Liver (tissue), 9 donors: ENCODE measurements around the gene ZDHHC11. TPM values are rescaled to one million over a fixed set of nuclear protein-coding genes. Genes with fewer than 3 reads are reported as not detected.
"Not testable (repeated sequence)": the region's sequence is repeated elsewhere in the genome, so short reads cannot be mapped to it uniquely, and the experiment has no call there.

Source experiments
- DNase-seq: peaks from one replicate; pipeline ENCODE4 v3.0.0-alpha.2; 2017; ENCODE audit warnings: low spot score
- H3K27ac ChIP-seq, 2 donors: one replicate each; pipeline ENCODE4 v1.7.0; 2013; ENCODE audit warnings: inconsistent platforms in 2 of 2, low read length in 2 of 2, control low read depth in 1 of 2, low read depth in 1 of 2, mild to moderate bottlenecking in 1 of 2
- H3K27me3 ChIP-seq, 4 donors: one replicate each; pipeline versions ENCODE4 v1.6.1 to v1.7.0; 2013; ENCODE audit warnings: low read length in 3 of 4, inconsistent platforms in 1 of 4, mild to moderate bottlenecking in 1 of 4, moderate library complexity in 1 of 4; ENCODE audit not compliant: control insufficient read depth in 4 of 4, insufficient read depth in 4 of 4
- H3K36me3 ChIP-seq, 4 donors: one replicate each; pipeline versions ENCODE4 v1.6.1 to v1.7.0; 2013; ENCODE audit warnings: low read length in 3 of 4, mild to moderate bottlenecking in 3 of 4, low read depth in 1 of 4, moderate library complexity in 1 of 4; ENCODE audit not compliant: control insufficient read depth in 4 of 4, insufficient read depth in 3 of 4
- H3K4me1 ChIP-seq, 4 donors: one replicate each; pipeline versions ENCODE4 v1.6.1 to v1.7.0; 2013; ENCODE audit warnings: low read length in 3 of 4, mild to moderate bottlenecking in 3 of 4, moderate library complexity in 1 of 4; ENCODE audit not compliant: control insufficient read depth in 4 of 4, insufficient read depth in 4 of 4
- H3K4me3 ChIP-seq, 3 donors: one replicate each; pipeline versions ENCODE4 v1.6.1 to v1.7.0; 2013; ENCODE audit warnings: low read length in 3 of 3, control low read depth in 1 of 3, low read depth in 1 of 3, mild to moderate bottlenecking in 1 of 3
- H3K9ac ChIP-seq, 2 donors: one replicate each; pipeline ENCODE4 v1.7.0; 2013; ENCODE audit warnings: low read length in 2 of 2, mild to moderate bottlenecking in 2 of 2, moderate library complexity in 2 of 2, control low read depth in 1 of 2, low read depth in 1 of 2
- H3K9me3 ChIP-seq, 4 donors: one replicate each; pipeline versions ENCODE4 v1.6.1 to v1.7.0; 2013; ENCODE audit warnings: low read length in 3 of 4; ENCODE audit not compliant: control insufficient read depth in 4 of 4
- HNF4A ChIP-seq, 2 donors: conservative IDR thresholded peaks; 2 replicates each; pipeline ENCODE4 v1.6.1; 2016; ENCODE audit warnings: antibody characterized with exemption in 2 of 2, mild to moderate bottlenecking in 2 of 2
- HNF4G ChIP-seq: IDR thresholded peaks from 2 replicates; pipeline ENCODE4 v1.6.1; 2016; ENCODE audit warnings: antibody characterized with exemption
- JUND ChIP-seq, 2 donors: IDR thresholded peaks; 2 replicates each; pipeline ENCODE4 v1.6.1; 2016; ENCODE audit warnings: antibody characterized with exemption in 2 of 2
- RXRA ChIP-seq, 2 donors: IDR thresholded peaks; 2 replicates each; pipeline ENCODE4 v1.6.1; 2017 to 2018; ENCODE audit warnings: antibody characterized with exemption in 2 of 2, mild to moderate bottlenecking in 1 of 2
- SP1 ChIP-seq: IDR thresholded peaks from 2 replicates; pipeline ENCODE4 v1.6.1; 2018; ENCODE audit warnings: antibody characterized with exemption, mild to moderate bottlenecking
- TAF1 ChIP-seq: conservative IDR thresholded peaks from 2 replicates; pipeline ENCODE4 v1.6.1; 2016; ENCODE audit warnings: antibody characterized with exemption, mild to moderate bottlenecking
- WGBS: extraction: QIAGEN DNeasy Blood & Tissue Kit; methylation state at CpG from one replicate; pipeline ENCODE4 v1.1.7; 2013; 5-methylcytosine and 5-hydroxymethylcytosine counted together
- polyA plus RNA-seq, 2 donors: library from polyadenylated mRNA; stranded (reverse) in 1 of 2; unstranded in 1 of 2; fragments of 200-250 nt in 1 of 2; fragments of >200 nt in 1 of 2; fragmentation: Nextera tagmentation in 1 of 2; extraction: Ambion mirVana in 1 of 2; gene quantifications; one replicate each; pipeline versions ENCODE4 v1.2.1 to v1.2.3, GENCODE V29; 2013 to 2015
- total RNA-seq, 2 donors: library from RNA; depleted of rRNA; stranded (reverse); fragments of >200 nt; gene quantifications; one replicate each; pipeline ENCODE4 v1.2.3, GENCODE V29; 2014
- donor health status: healthy.
- donor health status: healthy.
- donor health status: healthy.
- donor health status: healthy.
- donor health status: healthy.

The ZDHHC11 gene
- total and polyA plus RNA-seq, 4 donors, result 0.93 to 3.2 (median 1.3) TPM

DNA sequence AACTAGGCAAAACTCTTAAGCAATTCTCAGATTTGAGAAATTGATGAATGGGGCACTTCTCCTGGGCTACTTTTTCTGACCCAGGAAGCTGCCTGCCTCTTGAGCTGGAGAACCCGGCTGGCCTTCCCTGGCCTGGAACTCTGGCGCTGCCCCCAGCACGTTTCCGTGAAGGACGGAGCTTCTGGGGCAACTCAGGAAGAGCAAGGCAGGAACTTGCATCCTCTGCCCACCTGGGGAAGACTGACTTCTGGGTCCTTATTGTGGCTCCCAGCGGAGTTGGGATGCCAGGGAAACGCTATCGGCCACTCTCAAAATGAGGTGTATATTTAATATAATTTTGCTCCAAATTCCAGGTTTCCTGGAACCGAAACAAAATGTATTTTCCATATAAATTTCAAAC is 39.4 kb downstream of the ZDHHC11 start:
- not testable (repeated sequence) for H3K4me1 ChIP-seq, H3K27ac ChIP-seq, H3K9ac ChIP-seq, DNase-seq, H3K4me3 ChIP-seq, H3K27me3 ChIP-seq, H3K36me3 ChIP-seq, H3K9me3 ChIP-seq
- WGBS, result 89% methylated on average over 8 of the region's 9 CpGs

DNA sequence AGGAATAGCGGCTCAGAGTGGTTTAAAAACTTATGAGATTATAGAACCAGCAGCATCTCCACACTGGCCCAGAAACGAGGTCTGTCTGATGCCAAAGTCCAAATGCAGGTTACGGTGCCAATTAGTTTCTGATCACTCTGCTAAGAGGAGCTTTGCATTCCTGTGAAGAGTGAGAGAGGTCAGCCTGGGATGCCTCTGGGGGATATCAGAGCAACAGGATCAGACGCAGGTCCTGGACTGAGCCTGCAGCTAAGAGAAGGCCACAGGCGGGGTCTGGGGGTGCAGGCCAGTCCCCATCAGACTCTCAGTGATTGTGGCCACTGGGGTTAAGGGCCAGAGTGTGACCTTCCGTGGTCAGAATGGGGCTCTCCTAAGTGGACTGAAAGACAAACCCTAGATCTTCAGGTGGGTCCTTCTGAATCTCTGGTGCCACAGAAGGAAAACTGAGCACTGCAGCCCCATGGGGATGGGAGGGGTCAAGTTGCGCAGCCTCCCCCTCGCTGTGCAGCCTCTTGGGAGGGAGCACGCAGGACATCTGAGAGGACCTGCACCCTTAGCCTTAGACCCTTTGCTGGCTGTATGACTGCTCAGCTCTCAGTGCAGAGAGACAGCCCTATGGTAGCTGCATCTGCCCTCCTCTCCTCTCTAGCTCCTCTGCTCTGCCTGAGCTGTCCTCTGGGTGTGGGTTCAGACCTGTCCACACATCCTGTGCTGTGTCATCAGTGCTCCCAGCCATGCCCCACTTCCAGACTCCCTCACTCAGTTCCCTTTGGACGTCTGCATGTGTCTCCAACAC is 42.9 kb downstream of the ZDHHC11 start:
- not testable (repeated sequence) for H3K36me3 ChIP-seq, H3K9me3 ChIP-seq, H3K4me3 ChIP-seq, H3K4me1 ChIP-seq, H3K9ac ChIP-seq, DNase-seq, H3K27me3 ChIP-seq, H3K27ac ChIP-seq
- WGBS, result 78% methylated on average over 7 of the region's 10 CpGs

DNA sequence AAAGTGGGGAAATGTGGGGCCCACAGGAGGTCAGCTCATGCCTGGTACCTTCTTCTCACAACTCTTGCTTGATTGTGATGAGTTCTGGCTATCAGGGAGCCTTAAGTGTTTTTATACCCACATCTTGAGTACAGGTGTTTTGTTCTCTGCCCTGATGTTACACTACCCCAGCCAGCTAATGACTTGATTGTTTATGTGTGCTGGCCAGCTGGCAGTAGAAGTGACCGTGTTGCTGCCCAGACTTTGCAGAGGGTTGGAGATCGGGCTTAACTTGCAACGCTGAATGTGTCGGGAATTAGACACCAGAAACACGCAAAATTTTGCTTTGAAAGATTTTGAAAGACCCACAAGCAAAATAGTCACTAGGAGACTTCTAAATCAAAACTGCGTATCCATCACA is 49.3 kb downstream of the ZDHHC11 start:
- Histone ChIP-seq H3K9ac (no peak overlapping the region), H3K27me3 (no peaks in the 10 kb centered on the region), H3K4me3 (no peak overlapping the region), H3K4me1 (peaks cover 0 to 7% (median 5%) of the 10 kb centered on the region in 4 donors), H3K36me3 (no peaks in the 10 kb centered on the region), H3K9me3 (no peaks in the 10 kb centered on the region), H3K27ac (peak overlapping the region; percentile 7 to 77)
- no peak for DNase-seq
- TF ChIP-seq TAF1 (no peak), RXRA (IDR thresholded peaks at IDR 0.05) (no peak), HNF4G (no peak)
- 69% methylated on average over 6 of the region's 6 CpGs for WGBS

DNA sequence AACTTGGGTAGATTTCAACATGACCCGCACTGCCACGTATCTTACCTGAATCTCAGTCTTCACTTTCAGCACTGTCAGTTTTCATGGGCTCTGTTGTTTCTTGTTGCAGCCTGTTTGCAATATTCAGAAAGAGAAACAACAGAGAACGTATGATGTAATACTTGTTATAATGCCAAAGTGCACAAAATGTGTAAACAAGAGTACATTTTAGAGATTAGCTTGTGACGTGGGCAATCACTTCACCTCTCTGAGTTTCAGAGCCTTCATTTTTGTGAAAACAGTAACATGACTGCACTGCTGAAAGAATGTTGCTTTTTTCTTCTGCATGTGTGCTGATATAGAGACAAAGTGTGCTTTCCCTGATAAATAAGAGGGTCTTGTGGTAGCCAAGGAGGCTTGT is 49.7 kb downstream of the ZDHHC11 start:
- H3K27me3 ChIP-seq, H3K36me3 ChIP-seq, H3K4me3 ChIP-seq, H3K9me3 ChIP-seq, DNase-seq, H3K4me1 ChIP-seq, H3K9ac ChIP-seq: not testable (repeated sequence)
- TF ChIP-seq JUND (IDR thresholded peaks at IDR 0.05) (peak; percentile 15 to 40), HNF4A (conservative IDR thresholded peaks at IDR 0.05) (peak; percentile 46 to 58), SP1 (peak; percentile 49)
- peak overlapping the region; percentile 7 to 77 for H3K27ac ChIP-seq
- 35% methylated on average over 4 of the region's 4 CpGs for WGBS

DNA sequence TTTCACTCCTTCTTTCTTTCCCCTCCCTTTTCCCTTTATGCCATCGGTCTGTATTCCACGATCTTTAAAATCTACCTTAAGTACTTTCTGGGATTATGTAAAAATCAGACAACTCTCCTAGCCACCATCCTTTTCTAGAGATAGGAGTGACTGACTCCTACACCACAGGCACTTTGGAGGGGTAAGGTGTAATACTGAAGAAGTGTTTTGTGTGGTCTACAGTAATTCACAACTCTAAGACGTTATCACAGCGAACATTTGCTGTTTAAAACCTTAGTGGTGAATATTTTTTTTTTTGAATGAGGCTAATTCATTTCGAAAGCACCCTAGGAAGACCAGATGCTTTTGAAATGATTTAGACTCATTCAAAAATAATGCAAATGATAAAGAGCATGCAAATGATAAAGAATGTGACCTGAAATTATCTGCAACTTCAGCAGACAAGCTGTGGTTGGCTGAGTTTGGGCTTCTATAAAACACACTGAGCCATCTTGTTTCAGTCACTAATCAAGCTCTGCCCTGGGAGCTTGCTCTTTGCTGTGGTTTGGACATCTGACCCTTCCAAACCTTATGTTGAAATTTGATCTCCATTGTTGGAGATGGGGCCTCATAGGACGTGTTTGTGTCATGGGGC is 52.2 kb downstream of the ZDHHC11 start:
- H3K27me3 ChIP-seq, H3K9ac ChIP-seq, H3K9me3 ChIP-seq, H3K4me1 ChIP-seq, H3K4me3 ChIP-seq, H3K36me3 ChIP-seq, DNase-seq, H3K27ac ChIP-seq: not testable (repeated sequence)
- 70% methylated on average over 6 of the region's 6 CpGs for WGBS
